Measurements from ENCODE around the gene ANKRD63.

The ANKRD63 gene

GRCh38 chr15:40295877-40296560 is 13.2 kb upstream of the ANKRD63 start:
- DNase-seq (ENCODE audit: low read depth in 2 of 3, low spot score in 2 of 3) = no peak

GRCh38 chr15:40295297-40295696 is 12.4 kb upstream of the ANKRD63 start:
- DNase-seq (ENCODE audit: low read depth in 2 of 3, low spot score in 2 of 3) = no peak

DNA sequence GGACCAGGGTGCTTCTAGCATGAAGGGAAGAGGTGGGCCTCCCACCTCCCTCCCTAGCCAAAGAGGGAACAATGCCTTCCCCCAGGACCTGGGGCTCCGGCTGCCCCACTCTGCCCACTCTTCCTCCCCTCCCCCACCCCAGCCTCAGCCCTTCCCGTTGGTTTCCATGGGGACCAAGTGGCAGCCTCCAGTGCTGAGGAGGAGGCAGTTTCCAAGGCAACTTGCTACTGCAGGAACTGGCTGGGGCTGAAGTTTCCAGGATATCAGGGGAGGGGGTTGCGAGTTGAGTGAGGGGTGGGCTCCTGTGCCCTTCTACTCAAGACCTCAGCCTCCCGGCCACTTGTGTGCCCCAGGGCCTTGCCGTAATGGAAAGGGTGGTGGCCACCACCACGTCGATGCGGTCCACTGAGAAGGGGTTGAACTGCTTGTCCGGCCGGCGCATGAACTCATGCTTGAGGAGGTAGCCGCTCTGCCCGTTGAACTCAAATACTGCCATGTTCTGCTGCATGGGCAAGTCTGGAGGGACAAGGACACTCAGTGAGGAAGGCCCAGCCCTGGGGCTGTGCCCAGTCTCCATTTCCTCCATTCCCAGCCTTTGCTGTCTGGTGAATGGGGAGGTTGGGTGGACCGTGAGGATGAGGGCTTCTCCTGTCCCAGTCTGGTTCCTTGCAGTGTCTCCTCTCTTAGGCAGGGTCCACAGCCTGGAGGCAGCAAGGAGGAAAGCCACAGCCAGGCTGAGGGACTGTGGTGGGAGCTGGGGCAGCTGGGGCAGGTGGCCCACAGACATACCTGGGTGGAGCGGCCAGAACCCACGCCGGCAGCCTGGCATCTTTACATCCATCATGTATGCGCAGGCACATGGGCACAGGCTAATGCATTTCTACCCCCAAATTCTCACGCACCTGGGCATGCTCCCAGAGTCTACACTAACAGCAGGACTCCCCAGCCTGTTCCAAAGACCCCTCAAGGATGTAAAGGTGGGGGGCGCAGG is 11.3 kb upstream of the ANKRD63 start:
- DNase-seq (ENCODE audit: low read depth in 2 of 3, low spot score in 2 of 3) = no peak

DNA sequence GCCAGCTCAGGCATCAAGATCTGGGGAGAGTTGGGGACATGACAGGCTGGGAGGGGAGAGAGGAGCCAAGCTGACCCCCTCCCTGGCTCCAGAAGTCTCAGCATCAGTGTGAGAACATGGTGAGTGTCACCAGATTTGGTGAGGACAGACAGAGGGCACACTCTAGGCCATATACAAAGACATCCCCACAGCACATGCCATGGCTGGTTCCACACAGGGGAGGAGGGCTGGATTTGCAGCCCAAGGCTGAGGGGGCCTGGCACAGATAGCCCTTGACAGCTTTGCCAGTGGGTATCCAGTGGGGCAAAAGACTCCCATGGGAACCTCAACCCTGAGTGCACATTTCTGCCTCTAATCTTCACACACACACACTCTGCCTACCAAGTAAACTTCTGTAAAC is 10.1 kb upstream of the ANKRD63 start:
- DNase-seq (ENCODE audit: low read depth in 2 of 3, low spot score in 2 of 3) = no peak

GRCh38 chr15:40292246-40292645 is 9.4 kb upstream of the ANKRD63 start:
- no peak for DNase-seq (ENCODE audit: low read depth in 2 of 3, low spot score in 2 of 3)

- no peak for DNase-seq (ENCODE audit: low read depth in 2 of 3, low spot score in 2 of 3)
Observed at GRCh38 chr15:40290918-40291574, 8.2 kb upstream of the ANKRD63 start.

DNA sequence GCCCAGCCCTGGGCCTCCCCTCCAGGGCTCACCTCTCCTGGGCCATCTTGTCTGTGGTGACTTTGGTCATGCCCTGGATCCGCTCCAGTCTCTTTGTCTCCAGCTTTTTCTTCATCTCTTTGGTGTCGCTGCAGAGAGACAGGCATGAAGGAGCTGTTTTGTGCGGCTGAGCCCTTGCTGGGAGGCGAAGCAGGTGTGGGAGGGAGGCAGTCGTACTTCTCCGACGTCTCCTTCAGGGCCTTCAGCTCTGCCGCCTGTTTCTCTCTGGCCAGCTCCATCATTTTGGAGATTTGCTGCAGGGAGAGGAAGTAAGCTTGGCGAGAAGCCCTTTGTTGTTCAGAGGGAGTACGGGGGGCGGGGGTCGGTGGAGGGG is 7.7 kb upstream of the ANKRD63 start:
- no peak for DNase-seq (ENCODE audit: low read depth in 2 of 3, low spot score in 2 of 3)

- no peak for DNase-seq (ENCODE audit: low read depth in 2 of 3, low spot score in 2 of 3)
Observed at GRCh38 chr15:40289140-40289775, 6.4 kb upstream of the ANKRD63 start.

DNA sequence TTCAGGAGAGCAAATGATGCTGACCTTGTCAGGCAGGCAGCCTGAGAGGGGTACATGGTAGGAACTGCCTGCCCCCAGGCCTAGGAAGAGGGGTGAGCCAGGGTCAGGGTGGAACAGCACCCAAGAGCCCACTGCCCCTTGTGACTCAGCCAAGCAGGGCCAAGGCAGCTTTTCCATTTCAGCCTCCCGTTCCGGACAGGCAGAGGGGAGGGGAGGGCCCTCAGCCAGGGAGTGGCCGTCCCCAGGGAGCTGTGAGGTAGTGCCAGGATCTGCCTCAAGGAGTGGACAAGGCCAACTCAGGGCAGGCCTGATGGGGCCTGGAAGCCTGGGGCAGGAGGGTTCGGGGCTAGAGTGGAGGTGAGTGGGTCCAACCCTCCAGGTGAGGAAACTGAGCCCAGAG is 5.1 kb upstream of the ANKRD63 start:
- DNase-seq (ENCODE audit: low read depth in 2 of 3, low spot score in 2 of 3) = no peak

DNA sequence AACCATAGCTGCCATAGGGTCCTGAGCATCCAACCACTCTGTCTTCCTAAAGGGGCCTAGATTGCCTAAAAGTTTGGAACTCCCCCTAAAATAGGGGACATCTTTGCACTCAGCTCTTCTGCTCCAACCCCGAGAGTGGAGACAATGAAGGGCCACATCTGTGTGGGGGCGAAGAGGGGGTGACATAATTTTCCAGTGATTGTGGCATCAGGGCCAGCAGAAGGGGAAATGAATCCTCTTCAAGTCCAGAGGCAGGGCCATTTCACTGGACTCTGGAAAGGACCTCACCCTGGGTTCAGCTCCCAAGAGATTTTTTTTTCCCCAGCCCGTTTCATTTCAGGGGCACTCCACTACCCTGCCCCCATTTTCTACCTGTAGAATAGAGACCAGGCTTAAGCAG is 4.6 kb upstream of the ANKRD63 start:
- DNase-seq (ENCODE audit: low read depth in 2 of 3, low spot score in 2 of 3) = no peak

DNA sequence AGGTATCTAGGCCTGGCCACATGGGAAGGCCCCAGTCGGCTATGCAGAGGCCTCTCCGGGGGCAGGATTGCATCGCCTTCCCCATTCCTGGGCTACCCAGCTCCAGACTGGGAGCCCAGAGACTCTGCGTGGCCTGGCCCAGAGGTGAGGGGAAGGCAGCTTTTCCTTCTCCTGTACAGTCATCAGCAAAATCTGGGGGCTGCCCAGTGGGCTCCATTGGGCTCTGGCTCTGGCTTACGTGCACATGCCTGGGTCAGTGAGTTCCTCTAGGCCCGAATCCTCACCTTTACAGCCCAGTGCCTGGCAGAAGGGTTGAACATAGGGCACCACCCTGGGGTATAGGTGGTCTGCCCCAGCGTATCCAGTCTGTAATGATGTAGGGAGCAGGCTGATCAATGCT is 3.9 kb upstream of the ANKRD63 start:
- no peak for DNase-seq (ENCODE audit: low read depth in 2 of 3, low spot score in 2 of 3)

DNA sequence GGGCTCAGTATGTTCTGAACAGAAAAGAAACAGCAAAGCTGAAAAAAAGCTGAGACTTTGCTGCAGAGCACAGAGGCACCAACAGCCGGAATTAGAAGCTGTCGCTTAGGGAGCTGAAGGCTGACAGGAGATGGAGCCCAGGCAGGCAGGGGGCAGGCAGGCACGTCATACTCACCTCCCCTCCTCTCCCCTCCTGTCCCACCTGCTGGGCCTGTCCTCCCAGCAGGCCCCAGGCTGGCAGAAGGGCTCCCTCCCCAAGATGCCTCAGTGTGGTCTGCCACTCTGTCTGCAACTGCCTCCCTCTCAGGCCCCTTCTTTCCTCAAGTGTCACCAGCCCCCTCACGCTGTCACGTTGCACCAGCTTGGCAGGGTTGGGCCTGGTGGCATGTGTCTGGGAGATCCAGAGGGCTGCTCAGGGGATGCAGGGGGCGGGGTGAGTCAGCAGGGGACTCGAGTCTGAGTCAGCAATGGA is 3.2 kb upstream of the ANKRD63 start:
- DNase-seq (ENCODE audit: low read depth in 2 of 3, low spot score in 2 of 3) = no peak

DNA sequence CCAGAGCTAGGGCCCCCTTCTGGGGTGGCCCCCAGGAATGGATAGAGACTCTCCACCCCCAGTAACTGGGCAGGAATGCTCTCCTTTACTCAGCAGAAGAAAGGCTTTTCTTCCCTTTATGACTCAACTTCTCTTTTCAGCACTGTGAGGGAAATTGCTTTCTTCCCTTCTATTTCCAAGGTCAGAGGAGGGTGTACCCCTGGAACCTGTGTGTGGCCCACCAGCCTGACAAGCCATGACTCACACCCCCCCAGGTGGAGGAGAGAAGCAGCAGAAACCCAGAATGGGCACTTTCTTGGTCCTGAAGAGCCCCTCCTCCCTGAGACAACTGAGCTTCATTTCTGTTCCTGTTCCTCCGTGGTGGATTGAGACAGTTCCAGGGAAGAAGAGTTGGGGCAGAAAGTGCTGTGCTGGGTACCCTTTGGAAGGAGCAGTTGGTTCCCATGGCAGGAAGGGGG is 2.7 kb upstream of the ANKRD63 start:
- no peak for DNase-seq (ENCODE audit: low read depth in 2 of 3, low spot score in 2 of 3)

DNA sequence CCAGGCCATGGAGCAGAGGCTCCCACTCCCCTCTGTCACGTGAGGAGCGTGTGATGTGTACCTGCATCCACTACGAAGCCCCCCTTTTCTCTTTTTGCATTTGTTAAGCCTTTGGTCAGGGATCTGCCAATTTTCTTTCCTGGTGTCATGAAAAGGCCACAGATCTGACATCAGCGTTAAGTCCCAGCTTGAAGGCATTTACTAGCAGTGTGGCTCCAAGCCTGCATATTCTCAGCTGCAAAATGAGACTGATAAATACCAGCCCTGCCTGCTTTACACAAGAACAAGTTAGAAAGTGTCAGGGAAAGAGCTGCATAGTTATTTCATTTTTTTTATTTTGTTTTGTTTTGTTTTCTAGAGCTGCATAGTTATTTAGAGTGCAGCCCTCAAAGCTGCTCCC is 2.3 kb upstream of the ANKRD63 start:
- DNase-seq (ENCODE audit: low read depth in 2 of 3, low spot score in 2 of 3) = no peak

DNA sequence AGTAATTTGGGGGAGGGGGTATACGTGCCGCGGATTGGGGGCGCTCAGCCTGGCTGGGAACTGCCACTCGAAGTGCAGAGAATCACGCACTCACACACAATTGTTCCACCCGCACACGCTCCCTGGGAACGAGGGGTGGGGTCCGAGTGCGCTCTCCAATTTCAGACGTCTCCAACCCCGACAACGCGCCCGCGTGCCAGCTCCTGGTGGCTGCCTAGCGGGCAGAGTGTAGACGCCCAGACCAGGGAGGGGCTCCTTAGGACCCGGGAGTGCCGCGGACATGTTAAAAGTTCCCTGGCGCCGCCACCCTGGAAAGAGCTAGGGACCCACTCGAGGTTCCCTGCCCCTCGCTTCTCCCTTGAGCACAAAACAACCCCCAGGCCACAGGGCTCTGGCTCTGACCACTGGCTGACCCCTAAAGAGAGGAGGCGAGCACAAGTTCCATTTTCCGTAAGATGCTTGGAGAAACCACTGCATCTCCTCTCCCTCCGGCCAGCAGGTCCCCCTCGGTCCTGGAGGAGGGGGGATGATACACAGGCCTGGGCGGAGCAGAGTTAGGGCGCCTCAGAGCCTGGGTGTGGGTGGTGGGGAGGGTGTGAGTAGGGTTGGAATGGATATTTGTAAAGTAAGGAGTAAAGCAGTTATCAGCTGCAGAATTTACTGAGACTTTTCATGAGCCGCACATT is 894 bp upstream of the ANKRD63 start:
- no peak for DNase-seq (ENCODE audit: low read depth in 2 of 3, low spot score in 2 of 3)

GRCh38 chr15:40282147-40282868 is 556 bp downstream of the ANKRD63 start:
- DNase-seq (ENCODE audit: low read depth in 2 of 3, low spot score in 2 of 3) = peak in 1 of 3 experiments; percentile 39

- no peak for DNase-seq (ENCODE audit: low read depth in 2 of 3, low spot score in 2 of 3)
Observed at GRCh38 chr15:40281801-40282146, 1.1 kb downstream of the ANKRD63 start.

- no peak for DNase-seq (ENCODE audit: low read depth in 2 of 3, low spot score in 2 of 3)
Observed at GRCh38 chr15:40281057-40281800, 1.6 kb downstream of the ANKRD63 start.
